Vagina (tissue), 2 donors: ENCODE data around the gene SLC24A3. TPM values are rescaled to one million over a fixed set of nuclear protein-coding genes. Genes with fewer than 3 reads are reported as not detected.
A peak's percentile ranks its signal among the peaks of the same experiment; 100 is the strongest.

Experiments used
- DNase-seq, 2 donors: peaks; one replicate each; pipeline ENCODE4 v3.0.0-alpha.2; 2017; ENCODE audit errors: extremely low spot score in 2 of 2
- H3K27ac ChIP-seq: fragments of 200-600 bp; sonication (generic); one replicate; pipeline ENCODE4 v1.5.1; 2019
- H3K27me3 ChIP-seq: fragments of 200-600 bp; sonication (generic); one replicate; pipeline ENCODE4 v1.5.1; 2019
- H3K36me3 ChIP-seq, 2 donors: fragments of 200-600 bp; sonication (generic); one replicate each; pipeline ENCODE4 v1.5.1; 2017 to 2019
- H3K4me1 ChIP-seq: fragments of 200-600 bp; sonication (generic); one replicate; pipeline ENCODE4 v1.5.1; 2019
- H3K4me3 ChIP-seq, 2 donors: fragments of 200-600 bp; sonication (generic); 1 replicate in 1 of 2; 2 replicates in 1 of 2; pipeline ENCODE4 v1.5.1; 2016 to 2019
- H3K9me3 ChIP-seq: fragments of 200-600 bp; sonication (generic); one replicate; pipeline ENCODE4 v1.5.1; 2019
- POLR2A ChIP-seq, 2 donors: fragments of 450-650 bp; IDR thresholded peaks; one replicate each; pipeline ENCODE4 v1.6.1; 2017; ENCODE audit warnings: antibody characterized with exemption in 2 of 2, mild to moderate bottlenecking in 2 of 2, moderate library complexity in 2 of 2
- POLR2AphosphoS5 ChIP-seq, 2 donors: sonication (generic); formaldehyde crosslinking; IDR thresholded peaks; one replicate each; pipeline ENCODE4 v1.9.0; 2017; ENCODE audit warnings: antibody characterized with exemption in 2 of 2, mild to moderate bottlenecking in 2 of 2, low read depth in 1 of 2; ENCODE audit not compliant: insufficient read depth in 1 of 2
- intact Hi-C: fragments of 100-400 bp; cut with DNase I; formaldehyde crosslinking; loops from one replicate; pipeline ENCODE4 v1.15.1; 2023
- total RNA-seq: library from RNA; depleted of rRNA; stranded (reverse); fragments of >200 nt; gene quantifications from one replicate; pipeline ENCODE4 v1.2.3, GENCODE V29; 2016
- TF ChIP-seq, protein P1 (sequence below), 3 experiments: fragments of 450-650 bp in 2 of 3; fragments of 200-600 bp in 1 of 3; sonication (generic) in 1 of 3; IDR thresholded peaks; one replicate each; pipeline ENCODE4 v1.5.1; 2017 to 2019; ENCODE audit warnings: antibody characterized with exemption in 3 of 3, mild to moderate bottlenecking in 2 of 3, moderate library complexity in 2 of 3

Gene SLC24A3
- total RNA-seq, 1 donor from 2014 or later: 12.3 TPM

DNA sequence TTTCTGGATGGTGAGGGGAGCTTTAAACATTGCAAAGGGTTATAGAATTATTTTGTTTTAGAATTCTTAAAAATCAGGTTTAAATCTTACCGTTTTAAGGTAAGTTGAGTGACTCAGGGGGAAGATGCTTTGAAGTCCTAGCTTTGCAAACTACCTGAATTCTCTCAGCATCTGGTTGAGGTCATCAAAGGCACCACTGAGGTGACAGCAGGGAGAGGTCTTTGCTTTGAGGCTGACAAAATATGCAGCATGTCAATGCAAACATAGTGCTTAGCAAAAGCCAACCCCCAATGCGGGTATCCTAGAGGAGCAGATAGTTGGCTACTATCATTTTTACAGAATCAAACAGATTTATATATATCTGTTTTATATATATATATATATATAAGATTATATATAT lies 219.5 kb downstream of the SLC24A3 start:
- Histone ChIP-seq H3K4me3 (no peak overlapping the region), H3K9me3 (no peaks in the 10 kb centered on the region), H3K36me3 (no peaks in the 10 kb centered on the region), H3K27ac (no peak overlapping the region), H3K27me3 (no peaks in the 10 kb centered on the region), H3K4me1 (peaks cover 4% of the 10 kb centered on the region)
- no peak for TF ChIP-seq POLR2AphosphoS5 (IDR thresholded peaks at IDR 0.05; ENCODE audit: insufficient read depth in 1 of 2, low read depth in 1 of 2)
- no peak for TF ChIP-seq POLR2A (IDR thresholded peaks at IDR 0.05)
- TF ChIP-seq, protein P1, sequence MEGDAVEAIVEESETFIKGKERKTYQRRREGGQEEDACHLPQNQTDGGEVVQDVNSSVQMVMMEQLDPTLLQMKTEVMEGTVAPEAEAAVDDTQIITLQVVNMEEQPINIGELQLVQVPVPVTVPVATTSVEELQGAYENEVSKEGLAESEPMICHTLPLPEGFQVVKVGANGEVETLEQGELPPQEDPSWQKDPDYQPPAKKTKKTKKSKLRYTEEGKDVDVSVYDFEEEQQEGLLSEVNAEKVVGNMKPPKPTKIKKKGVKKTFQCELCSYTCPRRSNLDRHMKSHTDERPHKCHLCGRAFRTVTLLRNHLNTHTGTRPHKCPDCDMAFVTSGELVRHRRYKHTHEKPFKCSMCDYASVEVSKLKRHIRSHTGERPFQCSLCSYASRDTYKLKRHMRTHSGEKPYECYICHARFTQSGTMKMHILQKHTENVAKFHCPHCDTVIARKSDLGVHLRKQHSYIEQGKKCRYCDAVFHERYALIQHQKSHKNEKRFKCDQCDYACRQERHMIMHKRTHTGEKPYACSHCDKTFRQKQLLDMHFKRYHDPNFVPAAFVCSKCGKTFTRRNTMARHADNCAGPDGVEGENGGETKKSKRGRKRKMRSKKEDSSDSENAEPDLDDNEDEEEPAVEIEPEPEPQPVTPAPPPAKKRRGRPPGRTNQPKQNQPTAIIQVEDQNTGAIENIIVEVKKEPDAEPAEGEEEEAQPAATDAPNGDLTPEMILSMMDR (IDR thresholded peaks at IDR 0.05): no peak
- DNase-seq: no peak
- intact Hi-C loops: no loop called here

DNA sequence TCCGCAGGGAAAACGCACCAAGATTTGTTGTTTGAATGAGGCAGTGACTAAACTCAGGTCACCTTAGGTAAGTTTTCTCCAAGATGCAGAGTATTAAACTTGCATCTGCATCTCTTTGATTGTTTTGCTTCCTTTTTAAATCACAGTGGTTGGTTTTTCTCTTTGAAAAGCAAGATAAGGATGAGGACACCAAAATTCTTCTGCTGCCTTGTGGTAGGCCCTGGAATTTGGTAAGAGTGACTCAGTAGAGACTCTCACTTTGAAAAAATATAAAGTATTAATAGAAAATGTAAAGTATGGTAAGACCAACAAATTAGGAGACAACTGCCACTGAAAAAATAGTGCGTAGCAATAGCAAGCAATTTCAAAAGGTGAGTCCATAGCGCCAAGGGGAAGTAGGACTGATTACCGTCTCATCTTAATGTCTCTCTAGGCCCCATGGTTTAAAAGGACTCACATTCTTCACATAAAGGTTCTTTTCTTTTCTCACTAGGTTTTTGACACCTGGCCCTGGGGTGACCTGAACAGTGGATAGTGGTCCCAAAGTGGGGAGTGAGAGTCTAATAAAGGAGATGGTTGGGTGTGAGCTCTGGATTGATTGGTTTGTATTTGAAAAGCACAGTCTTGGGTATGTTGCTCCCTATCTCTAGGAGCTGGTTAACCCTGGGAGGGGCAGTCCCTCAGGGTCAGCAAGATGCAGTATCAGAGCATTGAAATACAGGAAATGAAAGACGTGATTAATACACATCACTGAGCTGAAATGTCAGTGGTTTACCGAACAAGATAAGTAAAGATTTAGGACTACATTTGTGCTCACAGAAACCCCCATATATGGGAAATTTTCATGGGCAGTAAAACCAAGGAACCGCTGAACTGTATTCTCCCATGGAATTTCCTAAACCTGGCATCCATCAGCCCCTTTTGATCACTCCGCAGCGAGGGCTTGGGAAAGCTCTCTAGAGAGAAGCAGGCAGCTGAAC lies 221.2 kb downstream of the SLC24A3 start:
- no peak overlapping the region for H3K27ac ChIP-seq
- TF ChIP-seq POLR2A (IDR thresholded peaks at IDR 0.05): no peak
- TF ChIP-seq POLR2AphosphoS5 (IDR thresholded peaks at IDR 0.05; ENCODE audit: insufficient read depth in 1 of 2, low read depth in 1 of 2): no peak
- TF ChIP-seq, protein P1 (IDR thresholded peaks at IDR 0.05): no peak
- no peaks in the 10 kb centered on the region for H3K9me3 ChIP-seq
- no peaks in the 10 kb centered on the region for H3K36me3 ChIP-seq
- H3K27me3 ChIP-seq: no peaks in the 10 kb centered on the region
- intact Hi-C loops: no loop called here
- DNase-seq: peak in 1 of 2 donors; percentile 32
- no peaks in the 10 kb centered on the region for H3K4me1 ChIP-seq
- H3K4me3 ChIP-seq: no peak overlapping the region

DNA sequence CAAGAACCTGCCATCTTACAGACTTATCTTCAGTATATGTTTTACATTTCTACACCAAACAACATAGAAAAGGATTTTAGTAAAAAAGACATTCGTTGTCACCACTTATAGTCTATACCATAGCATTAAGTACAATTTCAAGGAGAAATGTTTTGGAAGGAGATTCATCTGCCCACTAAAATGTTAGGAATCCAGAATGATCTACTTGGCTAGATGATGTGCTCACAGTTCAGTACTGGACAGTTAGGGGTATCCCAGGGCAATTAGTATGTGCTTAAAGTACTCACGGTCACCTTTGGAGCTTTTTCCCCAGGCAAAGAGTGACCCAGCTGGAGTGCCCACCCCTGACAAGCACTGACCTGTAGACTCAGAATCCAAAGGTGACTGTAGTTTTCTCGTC lies 222.9 kb downstream of the SLC24A3 start:
- Histone ChIP-seq H3K36me3 (no peaks in the 10 kb centered on the region), H3K4me3 (no peak overlapping the region), H3K9me3 (no peaks in the 10 kb centered on the region), H3K27ac (no peak overlapping the region), H3K27me3 (no peaks in the 10 kb centered on the region), H3K4me1 (no peaks in the 10 kb centered on the region)
- intact Hi-C loops: no loop called here
- DNase-seq: peak in 1 of 2 donors; percentile 8
- TF ChIP-seq, protein P1 (IDR thresholded peaks at IDR 0.05): no peak
- TF ChIP-seq POLR2AphosphoS5 (IDR thresholded peaks at IDR 0.05; ENCODE audit: insufficient read depth in 1 of 2, low read depth in 1 of 2) (no peak), POLR2A (IDR thresholded peaks at IDR 0.05) (no peak)

DNA sequence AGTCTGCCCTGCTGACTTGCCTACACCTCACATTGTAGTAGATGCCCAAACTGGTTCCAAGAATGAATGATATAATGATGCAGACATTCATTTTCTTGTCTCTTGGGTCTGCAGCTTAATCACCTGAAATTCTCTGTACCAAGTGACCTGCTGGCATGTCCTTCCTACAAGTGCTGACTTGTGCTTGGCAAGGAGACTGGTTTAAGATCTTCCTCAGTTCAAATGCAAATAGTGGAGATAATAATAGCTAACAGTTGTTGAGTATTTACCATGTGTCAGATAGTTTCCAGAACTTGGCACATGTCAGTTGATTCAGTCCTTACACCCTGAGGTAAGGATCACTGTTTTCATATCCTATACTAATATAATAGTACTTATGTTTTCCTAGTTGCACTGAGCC lies 223.4 kb downstream of the SLC24A3 start:
- Histone ChIP-seq H3K4me1 (no peaks in the 10 kb centered on the region), H3K36me3 (no peaks in the 10 kb centered on the region), H3K27me3 (no peaks in the 10 kb centered on the region), H3K27ac (no peak overlapping the region), H3K9me3 (no peaks in the 10 kb centered on the region), H3K4me3 (no peak overlapping the region)
- peak in 1 of 2 donors; percentile 6 for DNase-seq
- intact Hi-C loops: no loop called here
- TF ChIP-seq POLR2A (IDR thresholded peaks at IDR 0.05): no peak
- TF ChIP-seq POLR2AphosphoS5 (IDR thresholded peaks at IDR 0.05; ENCODE audit: insufficient read depth in 1 of 2, low read depth in 1 of 2): no peak
- TF ChIP-seq, protein P1 (IDR thresholded peaks at IDR 0.05): no peak

DNA sequence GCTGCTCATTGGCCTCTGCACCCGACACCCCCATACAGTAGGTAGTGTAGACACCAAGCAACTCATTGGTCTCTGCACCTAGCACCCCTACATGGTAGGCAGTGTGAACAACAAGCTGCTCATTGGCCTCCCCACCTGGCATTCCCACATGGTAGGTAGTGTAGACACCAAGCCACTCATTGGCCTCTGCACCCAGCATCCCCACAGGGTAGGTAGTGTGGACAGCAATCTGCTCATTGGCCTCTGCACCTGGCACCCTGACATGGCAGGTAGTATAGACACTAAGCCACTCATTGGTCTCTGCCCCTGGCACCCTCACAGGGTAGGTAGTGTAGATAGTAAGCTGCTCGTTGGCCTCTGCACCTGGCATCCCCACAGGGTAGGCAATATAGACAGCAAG lies 226.0 kb downstream of the SLC24A3 start:
- H3K4me1 ChIP-seq: no peaks in the 10 kb centered on the region
- H3K36me3 ChIP-seq: no peaks in the 10 kb centered on the region
- H3K9me3 ChIP-seq: peaks cover 2% of the 10 kb centered on the region
- H3K27me3 ChIP-seq: no peaks in the 10 kb centered on the region
- H3K27ac ChIP-seq: no peak overlapping the region
- DNase-seq: peak in 1 of 2 donors; percentile 77
- TF ChIP-seq, protein P1 (IDR thresholded peaks at IDR 0.05): no peak
- no peak for TF ChIP-seq POLR2AphosphoS5 (IDR thresholded peaks at IDR 0.05; ENCODE audit: insufficient read depth in 1 of 2, low read depth in 1 of 2)
- no peak for TF ChIP-seq POLR2A (IDR thresholded peaks at IDR 0.05)
- no peak overlapping the region for H3K4me3 ChIP-seq
- intact Hi-C loops: no loop called here
